ENCODE measurements around the gene NFIB. TPM values are rescaled to one million over a fixed set of nuclear protein-coding genes. Genes with fewer than 3 reads are reported as not detected.

The NFIB gene
- polyA plus RNA-seq, 1 donor (not counting 4 experiments of a cell fraction or from before 2014, with no cell fraction given) = 8.9 TPM

GRCh38 chr9:14153310-14153720 is 160.6 kb downstream of the NFIB start:
- no peak overlapping the region for H3K4me2 ChIP-seq (ENCODE audit: control insufficient read depth, extremely low read depth, insufficient read depth, low read depth, low read length)
- H3K9me3 ChIP-seq (ENCODE audit: control insufficient read depth, low read depth, low read length) = no peaks in the 10 kb centered on the region
- no peaks in the 10 kb centered on the region for H4K20me1 ChIP-seq (ENCODE audit: control insufficient read depth, extremely low read depth, insufficient read depth, low read length)
- DNase-seq (ENCODE audit: low read depth, low spot score) (no peak), FAIRE-seq (no peak)
- peaks cover 3% of the 10 kb centered on the region for H3K9me1 ChIP-seq (ENCODE audit: control insufficient read depth, extremely low read depth, insufficient read depth, low read length)
- H2AFZ ChIP-seq (ENCODE audit: control insufficient read depth, low read length) = no peak overlapping the region
- dilution Hi-C loops (cut with MboI; ENCODE audit: extremely low pct_ligation_motif_present, low sequenced_read_pairs) = no loop called here
- H3K27me3 ChIP-seq (ENCODE audit: control insufficient read depth, extremely low read depth, insufficient read depth, low read length) = no peaks in the 10 kb centered on the region
- H3K36me3 ChIP-seq (ENCODE audit: control insufficient read depth in 2 of 2, extremely low read depth in 1 of 2, insufficient read depth in 2 of 2, low read length in 2 of 2) = no peaks in the 10 kb centered on the region
- H3K9ac ChIP-seq (ENCODE audit: control insufficient read depth, extremely low read depth, insufficient read depth, low read length) = no peak overlapping the region
- H3K27ac ChIP-seq (ENCODE audit: control insufficient read depth, insufficient read depth, low read length) = no peak overlapping the region
- TF ChIP-seq EZH2 (IDR thresholded peaks at IDR 0.05; ENCODE audit: low read length) = no peak
- no peak for TF ChIP-seq CTCF (optimal IDR thresholded peaks at IDR 0.05 in 1 of 3, IDR thresholded peaks at IDR 0.05 in 1 of 3, conservative IDR thresholded peaks at IDR 0.05 in 1 of 3; ENCODE audit: extremely low read depth in 1 of 3, insufficient read depth in 2 of 3, low read length in 3 of 3)
- peaks cover 8% of the 10 kb centered on the region for H3K4me1 ChIP-seq (ENCODE audit: control insufficient read depth, extremely low read depth, insufficient read depth, low read length)
- peaks cover 1% of the 10 kb centered on the region for H3K79me2 ChIP-seq (ENCODE audit: control insufficient read depth, insufficient read depth, low read length)
- H3K4me3 ChIP-seq (ENCODE audit: control insufficient read depth in 2 of 3, extremely low read depth in 1 of 3, insufficient read depth in 2 of 3, low read depth in 1 of 3, low read length in 3 of 3) = no peak overlapping the region

GRCh38 chr9:14151451-14151850 is 162.5 kb downstream of the NFIB start:
- no peaks in the 10 kb centered on the region for H3K27me3 ChIP-seq (ENCODE audit: control insufficient read depth, extremely low read depth, insufficient read depth, low read length)
- H3K4me1 ChIP-seq (ENCODE audit: control insufficient read depth, extremely low read depth, insufficient read depth, low read length) = peaks cover 8% of the 10 kb centered on the region
- H3K9me1 ChIP-seq (ENCODE audit: control insufficient read depth, extremely low read depth, insufficient read depth, low read length) = peaks cover 3% of the 10 kb centered on the region
- H4K20me1 ChIP-seq (ENCODE audit: control insufficient read depth, extremely low read depth, insufficient read depth, low read length) = no peaks in the 10 kb centered on the region
- H3K36me3 ChIP-seq (ENCODE audit: control insufficient read depth in 2 of 2, extremely low read depth in 1 of 2, insufficient read depth in 2 of 2, low read length in 2 of 2) = no peaks in the 10 kb centered on the region
- FAIRE-seq (no peak), DNase-seq (ENCODE audit: low read depth, low spot score) (no peak)
- dilution Hi-C loops (cut with MboI; ENCODE audit: extremely low pct_ligation_motif_present, low sequenced_read_pairs) = no loop called here
- no peak overlapping the region for H3K9ac ChIP-seq (ENCODE audit: control insufficient read depth, extremely low read depth, insufficient read depth, low read length)
- no peak for TF ChIP-seq CTCF (optimal IDR thresholded peaks at IDR 0.05 in 1 of 3, IDR thresholded peaks at IDR 0.05 in 1 of 3, conservative IDR thresholded peaks at IDR 0.05 in 1 of 3; ENCODE audit: extremely low read depth in 1 of 3, insufficient read depth in 2 of 3, low read length in 3 of 3)
- TF ChIP-seq EZH2 (IDR thresholded peaks at IDR 0.05; ENCODE audit: low read length) = no peak
- H2AFZ ChIP-seq (ENCODE audit: control insufficient read depth, low read length) = no peak overlapping the region
- no peak overlapping the region for H3K27ac ChIP-seq (ENCODE audit: control insufficient read depth, insufficient read depth, low read length)
- no peaks in the 10 kb centered on the region for H3K9me3 ChIP-seq (ENCODE audit: control insufficient read depth, low read depth, low read length)
- H3K4me3 ChIP-seq (ENCODE audit: control insufficient read depth in 2 of 3, extremely low read depth in 1 of 3, insufficient read depth in 2 of 3, low read depth in 1 of 3, low read length in 3 of 3) = no peak overlapping the region
- H3K4me2 ChIP-seq (ENCODE audit: control insufficient read depth, extremely low read depth, insufficient read depth, low read depth, low read length) = no peak overlapping the region
- H3K79me2 ChIP-seq (ENCODE audit: control insufficient read depth, insufficient read depth, low read length) = peaks cover 1% of the 10 kb centered on the region

Data from keratinocyte (primary cell).